Stimulated activated CD4-positive, alpha-beta T cell treated with anti-CD3 and anti-CD28 coated beads, Interleukin-4, amount 100 ng/mL, for 48 hours (primary cell): Measurements from ENCODE around the gene SFI1.
"Not testable (repeated sequence)": the region's sequence is repeated elsewhere in the genome, so short reads cannot be mapped to it uniquely, and the experiment has no call there.

Experiments
- DNase-seq, 2 donors: peaks; one replicate each; pipeline ENCODE4 v3.0.0-alpha.2; 2020; ENCODE audit warnings: low read depth in 2 of 2

SFI1 gene

DNA sequence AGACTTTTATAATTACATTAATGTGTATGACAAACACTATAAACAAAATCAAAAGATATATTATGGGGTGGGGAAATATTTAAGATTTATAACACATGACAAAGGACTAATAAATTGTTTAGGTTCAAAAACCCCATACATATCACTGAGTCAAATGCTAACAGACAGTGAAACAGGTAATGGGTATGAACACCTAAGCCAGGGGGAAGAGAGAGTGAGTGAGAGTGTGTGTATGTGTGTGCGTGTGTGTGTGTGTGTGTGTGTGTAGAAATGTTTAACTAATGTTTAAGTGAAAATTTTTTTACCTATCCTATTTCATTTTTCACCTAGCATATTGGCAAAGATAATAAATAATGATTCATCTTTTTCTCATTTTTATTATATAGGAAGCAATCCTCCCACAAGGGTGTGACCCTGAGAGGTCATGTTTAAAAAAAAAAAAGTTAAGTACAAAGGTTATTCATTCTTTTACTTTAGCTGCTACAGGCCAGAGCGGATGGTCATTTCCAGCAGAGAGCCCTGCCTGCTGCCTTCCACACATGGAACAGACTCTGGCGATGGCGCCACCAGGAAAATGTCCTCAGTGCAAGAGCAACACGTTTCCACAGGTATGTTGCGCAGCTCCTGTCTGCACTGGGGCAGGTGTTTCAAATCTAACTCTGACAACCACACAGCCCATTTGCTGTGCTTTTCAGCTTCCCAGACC is 92.8 kb downstream of the SFI1 start:
- DNase-seq, result no peak

- DNase-seq, result not testable (repeated sequence)
Measured at GRCh38 chr22:31590161-31590560, 93.8 kb downstream of the SFI1 start.

GRCh38 chr22:31595271-31595670 is 98.9 kb downstream of the SFI1 start:
- DNase-seq, result no peak

DNA sequence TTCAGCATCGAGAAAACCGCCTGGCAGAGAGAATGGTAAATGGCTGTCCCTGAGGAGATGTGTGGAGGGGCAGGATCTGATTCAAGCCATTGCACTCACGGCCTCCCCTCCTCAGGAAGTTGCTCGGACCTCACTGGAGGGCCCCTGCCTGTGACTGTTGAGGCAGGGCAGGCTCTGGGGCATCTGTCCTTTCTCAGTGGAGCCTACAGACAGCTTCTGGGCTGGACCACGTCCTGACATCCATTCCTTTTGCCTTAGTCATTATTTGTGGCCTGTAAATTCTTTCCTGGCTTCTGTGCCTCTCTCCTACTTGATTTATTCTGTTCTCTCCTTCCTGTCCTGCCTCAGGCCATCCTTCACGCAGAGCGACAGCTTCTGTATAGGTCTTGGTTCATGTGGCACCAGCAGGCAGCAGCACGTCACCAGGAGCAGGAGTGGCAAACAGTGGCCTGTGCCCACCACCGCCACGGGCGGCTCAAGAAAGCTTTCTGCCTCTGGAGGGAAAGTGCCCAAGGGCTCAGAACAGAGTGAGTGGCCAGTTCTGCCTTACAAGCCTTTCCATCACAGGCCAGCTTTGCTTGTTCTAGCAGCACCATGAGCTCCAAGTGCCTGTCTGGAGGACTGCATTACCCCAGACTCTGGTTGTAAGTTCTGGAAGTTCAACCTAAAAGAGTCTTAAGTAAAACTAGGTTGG is 106.1 kb downstream of the SFI1 start:
- DNase-seq, result no peak

DNA sequence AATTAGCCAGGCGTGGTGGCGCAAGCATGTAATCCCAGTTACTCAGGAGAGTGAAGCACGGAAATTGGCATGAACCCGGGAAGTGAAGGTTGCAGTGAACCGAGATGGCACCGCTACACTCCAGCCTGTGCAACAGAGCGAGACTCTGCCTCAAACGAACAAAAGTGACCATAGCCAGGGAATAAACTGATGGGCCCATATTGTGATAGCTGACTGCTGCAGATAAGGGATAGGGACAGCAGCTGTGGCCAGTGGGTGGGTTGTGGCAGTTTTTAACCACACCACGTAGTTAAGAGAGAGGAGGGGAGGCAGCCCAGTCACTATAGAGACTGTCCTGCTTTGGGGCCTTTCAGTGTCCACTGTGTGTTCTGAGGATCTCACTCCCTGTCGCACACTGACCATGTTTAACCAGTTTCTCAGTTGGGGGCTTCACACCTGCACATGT is 106.8 kb downstream of the SFI1 start:
- DNase-seq, result no peak

DNA sequence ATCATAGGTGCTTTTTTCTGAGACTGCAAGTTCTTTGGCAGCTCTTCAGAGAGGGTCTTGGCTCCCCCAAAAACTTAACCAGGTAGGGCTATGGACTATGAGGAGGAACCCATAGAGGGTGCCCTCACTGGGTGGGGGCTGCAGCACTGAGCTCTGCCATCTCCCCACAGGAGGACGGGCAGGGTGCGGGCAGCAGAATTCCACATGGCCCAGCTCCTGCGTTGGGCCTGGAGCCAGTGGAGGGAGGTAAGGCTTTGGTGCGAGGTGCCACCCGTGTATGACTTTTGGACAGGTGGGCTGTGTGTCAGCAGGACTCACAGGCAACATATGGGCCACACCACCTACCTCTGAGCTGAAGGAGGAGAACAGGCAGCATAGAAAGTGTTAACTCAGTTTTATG is 107.2 kb downstream of the SFI1 start:
- no peak for DNase-seq

GRCh38 chr22:31604137-31604705 is 107.9 kb downstream of the SFI1 start:
- no peak for DNase-seq

DNA sequence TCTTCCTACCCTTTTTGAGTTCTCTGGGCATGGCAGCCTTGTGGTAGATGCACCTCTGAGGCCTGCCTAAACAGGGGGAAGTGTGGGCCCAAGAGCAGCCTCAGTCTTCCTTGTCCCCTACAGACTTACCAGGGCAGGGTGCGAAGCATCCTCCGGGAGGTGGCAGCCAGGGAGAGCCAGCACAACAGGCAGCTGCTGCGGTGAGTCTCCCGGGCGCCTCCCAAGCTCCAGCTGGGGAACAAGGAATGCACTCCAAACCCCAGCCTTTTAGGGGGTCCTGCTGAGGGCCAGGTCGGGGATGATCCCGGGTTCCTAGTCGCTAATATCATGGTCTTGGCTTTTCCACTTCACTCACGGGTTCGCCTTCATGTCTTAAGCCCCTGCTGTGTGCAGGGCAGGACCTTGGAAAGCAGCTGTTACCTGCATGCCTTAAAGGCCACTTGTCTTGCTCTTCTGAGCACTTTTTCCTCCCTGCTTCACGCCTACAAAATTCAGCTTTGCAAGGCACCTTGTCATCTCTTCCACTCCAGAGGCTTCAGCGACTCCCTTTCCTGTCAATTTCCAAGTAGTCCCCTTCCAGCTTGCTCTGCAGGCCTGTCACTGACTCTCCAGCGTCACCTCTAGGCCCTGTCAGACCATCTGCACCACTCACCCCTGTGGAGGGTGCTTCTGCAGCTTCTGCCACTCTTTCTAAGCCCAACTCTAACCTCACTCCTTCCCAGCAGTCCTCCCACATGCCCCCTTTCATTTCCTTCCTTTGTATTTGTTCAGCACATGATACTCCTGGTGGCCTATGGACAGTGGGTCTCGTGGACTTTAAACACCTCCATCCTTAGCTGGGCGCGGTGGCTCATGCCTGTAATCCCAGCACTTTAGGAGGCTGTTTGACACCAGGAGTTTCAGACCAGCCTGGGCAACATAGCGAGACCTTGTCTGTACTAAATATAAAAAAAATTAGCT is 108.7 kb downstream of the SFI1 start:
- no peak for DNase-seq

GRCh38 chr22:31605851-31606585 is 109.7 kb downstream of the SFI1 start:
- DNase-seq, result no peak

DNA sequence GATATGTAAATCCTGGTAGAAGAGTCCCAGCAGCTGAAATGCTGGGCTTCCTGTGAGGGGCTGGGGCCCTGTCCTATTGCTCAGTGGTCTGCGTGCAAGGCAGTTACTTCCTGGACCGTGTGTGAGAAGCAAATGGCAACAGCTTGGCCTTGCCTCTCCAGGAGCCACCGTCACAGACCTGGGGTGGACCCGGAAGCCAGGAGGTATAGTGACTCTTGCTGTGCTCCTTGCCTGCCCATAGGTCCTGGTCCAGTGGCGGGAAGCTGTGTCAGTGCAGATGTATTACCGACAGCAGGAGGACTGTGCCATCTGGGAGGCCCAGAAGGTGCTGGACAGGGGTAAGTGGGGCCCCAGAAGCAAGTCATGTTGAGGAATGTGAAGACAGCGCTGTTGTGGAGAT is 111.4 kb downstream of the SFI1 start:
- DNase-seq, result no peak

DNA sequence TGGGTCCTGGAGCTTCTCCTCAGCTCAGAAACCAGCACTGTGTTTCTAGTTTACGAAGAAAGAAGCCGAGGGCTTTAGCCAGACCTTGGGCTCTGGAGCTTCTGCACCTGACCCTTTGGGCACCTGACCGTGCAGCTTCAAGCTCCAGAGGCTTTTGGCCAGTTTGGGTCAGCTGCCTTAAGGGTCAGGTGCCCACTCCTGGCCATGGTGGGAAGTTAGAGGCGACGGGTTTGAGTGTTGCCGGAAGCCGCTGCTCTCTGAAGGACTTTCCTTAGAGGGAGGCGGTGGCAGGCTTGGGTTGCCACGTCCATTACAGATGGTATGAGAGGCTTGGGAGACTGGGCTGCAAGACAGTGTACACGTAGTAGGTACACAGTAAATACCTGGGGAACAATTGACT is 113.4 kb downstream of the SFI1 start:
- no peak for DNase-seq

DNA sequence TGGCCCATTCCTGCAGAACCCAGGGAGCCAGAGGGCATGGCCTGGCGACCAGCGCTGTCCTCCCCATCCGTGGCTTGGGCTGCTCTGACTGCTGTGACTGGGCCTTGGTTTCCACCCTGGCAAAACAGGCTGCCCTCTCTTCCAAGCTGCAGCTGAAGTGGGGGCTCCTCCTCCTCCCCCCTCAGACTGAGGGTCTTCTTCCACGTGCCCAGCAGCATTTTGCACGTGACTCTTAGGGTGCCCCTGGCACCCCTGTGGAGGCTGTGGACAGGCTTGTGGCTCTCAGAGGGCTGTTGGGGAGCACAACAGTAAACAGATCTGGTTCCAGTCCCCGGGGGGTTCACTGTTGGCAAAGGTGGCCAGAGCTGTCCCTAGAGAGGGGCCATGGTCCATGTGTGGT is 114.3 kb downstream of the SFI1 start:
- DNase-seq, result no peak

- DNase-seq, result no peak
Measured at GRCh38 chr22:31611061-31611760, 114.9 kb downstream of the SFI1 start.

DNA sequence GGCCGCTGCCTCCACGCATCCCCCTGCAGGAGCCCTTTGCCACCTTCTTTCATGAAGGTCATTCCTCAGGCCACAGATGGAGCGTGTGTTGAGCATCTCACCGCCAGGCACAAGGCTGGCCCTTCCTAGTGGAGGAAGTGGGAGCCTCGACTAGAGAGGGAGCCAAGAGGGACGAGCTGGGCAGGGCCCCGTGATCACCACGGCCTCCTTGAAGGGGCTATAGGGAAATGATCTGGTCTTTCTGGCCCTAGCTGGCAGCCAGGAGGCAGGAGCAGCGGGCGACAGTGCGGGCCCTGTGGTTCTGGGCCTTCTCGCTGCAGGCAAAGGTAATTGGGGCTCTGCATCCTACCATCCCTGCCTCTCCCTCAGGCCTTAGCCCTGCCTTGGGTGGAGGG is 116.6 kb downstream of the SFI1 start:
- no peak for DNase-seq

GRCh38 chr22:31613286-31613903 is 117.1 kb downstream of the SFI1 start:
- DNase-seq, result no peak

- DNase-seq, result no peak
Measured at GRCh38 chr22:31613904-31614296, 117.6 kb downstream of the SFI1 start.

DNA sequence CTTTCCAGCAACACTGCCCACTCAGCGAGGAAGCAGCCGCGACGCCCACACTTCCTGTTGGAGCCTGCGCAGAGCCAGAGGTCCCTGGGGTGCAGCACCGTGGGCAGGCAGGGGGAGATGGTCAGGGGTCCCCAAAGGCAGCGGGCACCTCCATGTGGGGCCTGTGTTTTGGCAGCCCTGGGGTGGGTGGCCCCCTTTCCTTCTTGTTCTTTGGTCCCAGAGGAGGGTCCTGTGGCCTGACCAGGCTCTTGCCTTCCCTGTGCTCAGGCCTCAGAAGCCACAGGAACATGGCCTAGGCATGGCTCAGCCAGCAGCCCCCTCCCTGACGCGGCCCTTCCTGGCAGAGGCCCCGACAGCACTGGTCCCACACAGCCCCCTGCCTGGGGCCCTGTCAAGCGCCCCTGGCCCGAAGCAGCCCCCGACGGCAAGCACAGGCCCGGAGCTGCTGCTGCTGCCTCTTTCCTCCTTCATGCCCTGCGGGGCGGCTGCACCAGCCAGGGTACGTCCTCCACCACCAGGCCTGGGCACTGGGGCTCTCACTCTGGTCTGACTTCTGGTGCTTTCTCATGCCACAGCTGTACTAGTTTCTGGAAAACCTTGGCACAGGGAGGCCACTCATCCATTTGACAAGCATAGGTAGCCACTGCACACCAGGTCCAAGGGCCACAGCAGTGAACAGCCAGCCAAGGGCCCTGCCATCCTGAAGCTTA is 118.6 kb downstream of the SFI1 start:
- no peak for DNase-seq

DNA sequence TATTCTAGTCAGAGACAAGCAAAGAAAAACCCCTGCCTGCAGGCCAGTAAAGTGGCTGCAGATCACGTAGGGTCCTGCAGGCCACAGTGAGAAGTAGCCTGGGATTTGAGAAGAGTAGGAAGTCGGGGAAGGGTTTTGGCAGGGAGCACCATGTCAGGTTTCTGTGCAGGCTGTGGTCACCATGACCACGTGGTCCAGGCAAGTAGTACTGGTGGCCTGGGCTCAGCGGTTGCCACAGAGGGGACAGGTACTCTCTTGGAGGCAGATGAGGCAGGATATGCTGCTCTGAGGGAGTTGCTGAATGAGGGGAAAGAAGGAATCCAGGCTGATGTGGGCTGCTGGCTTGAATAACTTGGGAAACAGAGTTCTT is 119.1 kb downstream of the SFI1 start:
- no peak for DNase-seq

DNA sequence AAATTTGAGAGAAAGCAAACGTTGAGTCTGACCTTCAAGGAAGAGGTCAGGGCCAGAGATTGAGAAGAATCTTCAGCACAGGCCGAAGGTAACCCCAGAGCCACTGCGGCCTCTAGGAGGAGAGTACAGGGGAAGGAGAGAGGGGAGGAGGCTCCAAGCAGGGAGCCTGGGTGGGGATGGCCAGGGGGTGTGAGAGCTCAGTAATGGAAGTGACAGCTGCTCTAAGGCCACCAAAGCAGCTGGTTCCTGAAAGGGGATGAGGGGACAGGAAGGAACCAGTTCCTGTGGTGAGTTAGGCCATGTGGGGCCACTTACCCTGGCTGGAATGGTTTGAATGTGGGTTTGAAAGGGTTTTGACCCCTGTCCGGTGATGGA is 119.6 kb downstream of the SFI1 start:
- no peak for DNase-seq
